H4 (cell line): ENCODE data around the gene MIB2. TPM values are rescaled to one million over a fixed set of nuclear protein-coding genes. Genes with fewer than 3 reads are reported as not detected.

Source experiments
- DNase-seq: peaks from one replicate; pipeline ENCODE4 v3.0.0-alpha.2; 2015; ENCODE audit warnings: low spot score
- total RNA-seq: library from RNA; depleted of rRNA; stranded (reverse); fragments of >200 nt; shearing (Covaris generic); gene quantifications from 2 replicates; pipeline ENCODE4 v1.2.3, GENCODE V29; 2014

Gene MIB2
- total RNA-seq, 1 experiment from 2014 or later = 11.8 TPM

DNA sequence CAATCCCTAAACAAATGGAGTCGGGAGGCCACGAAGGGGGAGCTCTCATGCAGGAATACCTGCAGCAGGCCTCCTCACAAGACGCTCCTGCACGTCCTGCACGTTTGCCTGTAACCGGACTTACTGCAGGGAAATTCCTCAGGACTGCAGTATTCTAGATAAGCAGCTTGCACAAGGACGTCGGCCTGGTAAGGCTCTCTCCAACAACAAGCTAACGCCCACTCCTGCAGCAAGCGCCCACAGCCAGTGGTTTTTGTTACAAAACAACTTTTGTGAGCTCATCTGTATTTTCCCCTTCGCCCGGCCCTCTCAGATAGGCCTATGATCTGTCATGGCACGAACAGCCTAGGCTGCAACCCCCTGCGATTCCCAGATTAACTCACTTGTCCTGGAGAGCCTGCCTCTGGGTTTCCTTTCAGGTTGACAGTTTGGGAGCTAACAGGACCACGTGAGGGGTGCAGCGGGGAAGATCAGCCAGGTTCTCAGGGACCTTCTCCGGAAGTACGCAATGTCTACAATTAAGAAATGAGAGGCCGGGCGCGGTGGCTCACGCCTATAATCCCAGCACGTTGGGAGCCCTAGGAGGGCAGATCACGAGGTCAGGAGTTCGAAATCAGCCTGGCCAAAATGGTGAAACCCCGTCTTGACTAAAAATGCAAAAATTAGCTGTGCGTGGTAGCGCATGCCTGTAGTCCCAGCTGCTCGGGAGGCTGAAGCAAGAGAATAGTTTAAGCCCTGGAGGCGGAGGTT is 921 bp upstream of the MIB2 start:
- no peak for DNase-seq

DNA sequence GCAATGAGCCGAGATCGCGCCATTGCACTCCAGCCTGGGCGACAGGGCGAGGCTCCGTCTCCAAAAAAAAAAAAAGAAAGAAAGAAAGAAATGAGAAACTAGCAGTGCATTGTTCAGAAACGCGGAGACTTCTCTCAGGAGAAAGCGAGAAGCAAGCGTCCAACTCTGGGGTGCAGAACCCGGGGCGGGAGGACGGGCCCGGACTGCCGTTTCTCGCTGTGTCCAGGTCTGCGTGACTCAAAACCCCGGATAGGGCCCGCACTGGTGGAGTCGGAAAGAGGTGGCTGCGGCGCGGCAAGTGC is 395 bp upstream of the MIB2 start:
- DNase-seq = no peak

DNA sequence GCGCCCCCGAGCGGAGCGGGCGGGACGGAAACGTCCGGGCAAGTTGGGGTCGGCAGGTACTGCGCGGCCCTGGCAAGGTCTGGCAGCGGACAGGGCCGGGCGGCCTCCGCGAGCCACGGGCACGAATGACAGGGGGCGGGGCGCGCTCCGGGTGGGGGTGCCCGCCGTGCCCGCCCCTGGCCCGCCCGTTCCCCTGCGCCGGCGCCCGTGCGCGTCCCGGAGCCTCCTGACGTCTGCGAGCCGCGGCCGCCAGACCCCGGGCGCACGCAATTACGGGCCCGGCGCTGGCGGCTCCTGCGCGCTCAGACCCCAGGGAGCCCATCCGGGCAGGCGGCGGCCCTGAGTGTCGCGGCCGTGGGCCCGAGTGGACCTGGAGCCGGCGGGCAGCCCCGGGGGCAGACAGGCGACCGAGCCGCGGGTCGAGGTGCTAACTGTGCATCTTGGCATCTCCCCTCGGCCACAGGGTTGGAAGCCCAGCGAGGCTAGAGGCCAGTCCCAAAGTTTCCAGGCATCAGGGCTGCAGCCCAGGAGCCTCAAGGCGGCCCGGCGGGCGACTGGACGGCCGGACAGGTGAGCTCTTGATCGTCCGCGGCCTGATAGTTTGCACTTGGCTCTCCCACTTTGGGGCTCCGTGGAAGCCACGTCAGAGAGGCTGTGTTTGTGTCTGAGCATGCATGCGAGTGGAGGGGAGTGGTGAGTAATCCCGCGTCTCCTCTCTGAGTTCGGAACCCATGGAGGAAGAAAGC is 918 bp downstream of the MIB2 start:
- no peak for DNase-seq

GRCh38 chr1:1616838-1617237 is 1.5 kb downstream of the MIB2 start:
- DNase-seq = no peak

DNA sequence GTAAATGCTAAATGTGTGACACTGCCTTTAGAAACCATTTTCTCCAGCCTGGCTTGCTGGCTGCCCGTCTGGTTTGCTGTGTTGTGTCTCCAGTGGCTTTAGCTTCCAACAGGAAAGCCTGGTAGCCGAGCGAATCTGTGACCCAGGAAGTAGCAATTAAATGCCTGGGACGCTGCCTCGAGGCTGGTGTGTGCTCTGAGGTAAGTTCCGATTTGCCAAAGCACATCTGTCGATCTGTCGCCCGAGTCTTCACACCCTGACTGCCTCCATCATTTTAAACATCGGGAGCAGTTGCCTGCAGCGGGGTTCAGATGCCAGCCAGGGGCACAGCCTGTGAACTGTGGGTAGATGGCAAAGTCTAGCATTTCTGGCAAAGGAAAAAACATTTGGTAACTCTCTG is 2.2 kb downstream of the MIB2 start:
- no peak for DNase-seq

DNA sequence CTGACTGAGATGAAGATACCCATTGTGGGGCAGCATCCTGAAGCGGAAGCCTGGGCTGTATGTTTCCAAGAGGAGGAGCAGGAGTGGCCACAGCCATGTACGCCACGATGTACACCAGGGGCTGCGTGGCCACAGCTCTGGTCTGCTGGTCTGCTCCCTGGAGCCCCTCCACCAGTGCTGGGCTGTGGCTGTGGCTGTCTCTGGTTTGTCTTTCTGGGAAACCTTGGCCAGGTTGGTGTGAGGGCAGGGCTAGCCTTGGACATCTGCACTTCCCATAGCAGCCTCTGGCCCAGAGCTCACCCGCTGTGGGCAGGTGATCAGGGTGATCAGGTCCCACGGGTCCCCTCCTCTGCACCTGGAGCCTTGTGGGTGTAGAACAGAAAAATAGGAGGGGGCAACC is 2.6 kb downstream of the MIB2 start:
- no peak for DNase-seq

DNA sequence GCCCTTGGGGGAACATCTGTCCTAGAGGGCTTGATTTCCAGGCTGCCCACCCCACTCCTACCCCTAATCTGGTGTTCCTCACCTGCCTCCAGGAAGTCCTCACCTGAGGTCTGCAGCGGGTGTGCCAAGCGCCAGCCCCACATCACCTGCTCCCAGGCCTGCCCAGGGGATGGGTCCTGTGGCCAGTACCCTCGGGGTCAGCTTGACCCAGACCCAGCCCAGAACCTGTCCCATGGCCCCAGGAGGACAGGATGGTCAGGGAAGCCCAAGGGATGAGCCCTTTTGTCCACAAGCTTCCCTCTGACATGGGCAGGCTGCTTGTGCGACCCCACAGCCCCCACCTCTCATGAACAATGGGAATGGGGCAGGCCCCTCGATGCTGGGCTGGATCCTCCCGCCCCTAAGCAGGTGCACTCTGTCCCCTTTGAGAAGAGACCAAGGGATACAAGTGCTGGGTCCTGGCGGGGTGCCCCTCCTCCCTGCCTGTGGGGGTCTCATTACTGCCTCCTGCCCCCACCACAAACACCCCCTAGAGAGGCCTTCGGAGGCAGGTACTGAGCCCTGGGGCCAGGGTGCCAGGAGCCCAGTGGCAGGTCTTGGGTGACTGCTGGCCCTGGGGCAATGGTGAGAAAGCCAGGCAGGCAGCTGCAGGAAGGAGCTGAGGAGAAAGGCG is 3.2 kb downstream of the MIB2 start:
- DNase-seq = no peak

GRCh38 chr1:1619917-1620361 is 4.6 kb downstream of the MIB2 start:
- no peak for DNase-seq

- DNase-seq = no peak
Observed at GRCh38 chr1:1620433-1621139, 5.3 kb downstream of the MIB2 start.

- DNase-seq = no peak
Observed at GRCh38 chr1:1621173-1622009, 6.1 kb downstream of the MIB2 start.

- DNase-seq = no peak
Observed at GRCh38 chr1:1622010-1622787, 6.9 kb downstream of the MIB2 start.

DNA sequence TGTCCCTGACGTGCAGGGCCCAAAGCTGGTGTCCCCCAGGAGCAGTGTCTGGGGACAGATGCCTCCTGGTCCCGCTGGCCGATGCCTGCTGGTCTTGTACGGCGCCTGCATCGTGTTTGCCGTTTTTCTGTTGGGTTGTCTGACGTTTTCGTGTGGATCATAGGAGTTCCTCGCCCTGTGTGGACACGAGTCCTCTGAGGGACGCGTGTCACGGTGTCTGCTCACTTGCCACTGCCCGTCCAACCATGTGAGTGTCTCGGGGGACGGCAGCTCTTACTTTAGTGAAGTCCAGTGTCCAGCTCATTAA is 7.4 kb downstream of the MIB2 start:
- no peak for DNase-seq

- no peak for DNase-seq
Observed at GRCh38 chr1:1623181-1623630, 7.9 kb downstream of the MIB2 start.

DNA sequence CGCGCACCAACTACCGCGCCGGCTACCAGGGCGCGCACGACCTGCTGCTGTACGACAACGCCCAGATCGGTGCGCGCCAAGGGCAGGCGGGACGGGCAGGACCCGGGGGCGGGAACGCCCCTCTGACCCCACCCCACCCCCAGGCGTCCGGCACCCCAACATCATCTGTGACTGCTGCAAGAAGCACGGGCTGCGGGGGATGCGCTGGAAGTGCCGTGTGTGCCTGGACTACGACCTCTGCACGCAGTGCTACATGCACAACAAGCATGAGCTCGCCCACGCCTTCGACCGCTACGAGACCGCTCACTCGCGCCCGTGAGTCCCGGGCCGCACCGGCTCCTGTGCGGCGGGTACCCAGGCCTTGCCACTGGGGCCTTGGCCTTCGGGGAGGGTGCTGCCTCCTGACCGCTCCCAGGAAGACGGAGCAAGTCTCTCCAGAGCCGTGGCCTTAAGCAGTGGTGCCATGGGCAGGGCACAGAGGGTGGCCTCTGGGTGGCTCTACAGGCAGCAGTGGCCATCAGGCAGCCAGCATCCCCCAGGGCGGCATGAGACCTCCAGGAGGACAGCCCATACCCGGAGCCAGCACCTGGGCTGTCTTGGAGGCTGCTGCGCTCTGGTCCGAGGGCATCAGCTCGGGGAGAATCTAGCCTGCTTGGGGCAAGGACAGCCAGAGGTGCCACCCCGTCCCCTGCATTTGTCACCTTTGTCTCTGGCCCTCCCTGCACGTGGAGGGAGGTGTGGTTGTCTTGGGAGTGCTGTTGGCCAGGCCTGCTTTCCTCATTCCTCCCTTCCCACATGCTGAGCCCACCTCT is 8.5 kb downstream of the MIB2 start:
- DNase-seq = no peak

- no peak for DNase-seq
Observed at GRCh38 chr1:1624443-1625403, 9.4 kb downstream of the MIB2 start.

GRCh38 chr1:1625404-1625775 is 10.1 kb downstream of the MIB2 start:
- no peak for DNase-seq

DNA sequence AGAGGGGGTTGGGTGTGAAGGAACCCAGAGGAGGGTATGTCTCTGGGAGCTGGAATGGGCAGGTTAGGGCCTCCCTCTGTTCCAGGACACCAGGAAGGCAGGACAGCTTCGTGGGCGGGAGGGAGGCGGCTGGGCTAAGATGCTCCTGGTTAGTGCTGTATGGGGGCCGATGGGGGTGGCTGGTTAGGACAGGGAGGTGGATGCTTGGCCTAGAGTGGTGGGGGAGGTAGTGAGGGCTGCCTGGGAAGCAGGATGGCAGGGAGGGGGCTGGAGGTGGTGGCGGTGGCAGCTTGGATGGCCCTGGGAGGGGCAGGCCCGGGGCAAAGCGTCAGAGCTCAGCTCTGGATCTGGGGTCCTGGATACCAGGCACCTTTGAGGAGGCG is 10.5 kb downstream of the MIB2 start:
- no peak for DNase-seq

DNA sequence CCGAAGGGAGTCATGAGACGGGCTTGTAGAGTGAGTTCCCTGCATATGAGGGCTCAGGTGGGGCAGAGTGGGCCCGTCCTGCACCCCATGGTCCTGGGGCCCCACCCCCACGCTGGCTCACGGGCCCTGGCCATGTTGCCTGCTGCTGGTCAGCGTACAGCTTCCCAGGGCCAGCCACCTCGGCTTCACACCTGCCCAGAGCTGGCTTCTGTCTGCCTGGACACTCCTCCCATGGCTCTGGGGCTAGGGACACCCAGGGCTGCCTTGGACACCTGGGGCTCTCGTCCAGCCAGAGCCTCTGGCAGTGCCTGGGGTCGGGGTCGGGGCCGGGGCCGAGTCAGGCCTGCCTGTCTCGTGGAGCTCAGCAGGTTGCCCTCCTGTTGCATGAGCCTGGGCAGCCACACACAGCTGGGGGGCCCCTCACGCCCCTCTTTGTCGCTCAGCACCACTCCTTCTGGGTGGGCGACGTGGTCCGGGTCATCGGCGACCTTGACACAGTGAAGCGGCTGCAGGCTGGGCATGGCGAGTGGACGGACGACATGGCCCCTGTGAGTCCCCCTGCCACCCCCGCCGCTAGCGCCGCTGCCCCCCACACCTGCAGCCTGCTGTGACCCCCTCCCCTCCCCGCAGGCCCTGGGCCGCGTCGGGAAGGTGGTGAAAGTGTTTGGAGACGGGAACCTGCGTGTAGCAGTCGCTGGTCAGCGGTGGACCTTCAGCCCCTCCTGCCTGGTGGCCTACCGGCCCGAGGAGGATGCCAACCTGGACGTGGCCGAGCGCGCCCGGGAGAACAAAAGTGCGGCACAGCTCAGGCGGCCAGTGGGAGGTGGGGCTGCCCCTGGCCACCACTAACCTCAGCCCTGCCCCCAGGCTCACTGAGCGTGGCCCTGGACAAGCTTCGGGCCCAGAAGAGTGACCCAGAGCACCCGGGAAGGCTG is 11.2 kb downstream of the MIB2 start:
- DNase-seq = no peak
